HG02884 (cell line): Measurements from ENCODE around the gene ACTG1.

Experiments
- ATAC-seq: cut with Tn5 transposase; IDR thresholded peaks from one replicate; pipeline ENCODE4 v1.9.1; 2021; ENCODE audit warnings: mild to moderate bottlenecking, moderate library complexity; ENCODE audit not compliant: unreplicated experiment

Gene ACTG1

DNA sequence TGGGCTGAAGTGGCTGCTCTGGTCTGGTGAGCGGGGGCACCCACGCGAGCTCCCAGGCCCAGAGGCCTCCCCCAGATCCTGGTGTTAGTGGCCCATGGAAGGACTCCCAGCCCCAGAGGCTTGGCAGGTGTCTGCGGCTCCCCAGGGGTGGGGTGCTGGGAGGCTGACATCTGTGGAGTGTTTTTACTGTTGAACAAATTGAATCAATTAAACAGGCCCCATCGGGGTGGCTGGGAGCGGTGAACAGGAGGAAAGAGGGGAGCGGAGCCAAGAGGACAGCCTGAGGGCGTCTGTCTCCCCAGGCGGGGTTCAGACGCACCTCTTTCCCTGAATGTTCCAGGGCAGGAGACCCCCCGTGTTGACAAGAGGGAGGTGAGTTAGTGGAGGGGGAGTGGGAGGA is 29.9 kb downstream of the ACTG1 start:
- no peak for ATAC-seq

DNA sequence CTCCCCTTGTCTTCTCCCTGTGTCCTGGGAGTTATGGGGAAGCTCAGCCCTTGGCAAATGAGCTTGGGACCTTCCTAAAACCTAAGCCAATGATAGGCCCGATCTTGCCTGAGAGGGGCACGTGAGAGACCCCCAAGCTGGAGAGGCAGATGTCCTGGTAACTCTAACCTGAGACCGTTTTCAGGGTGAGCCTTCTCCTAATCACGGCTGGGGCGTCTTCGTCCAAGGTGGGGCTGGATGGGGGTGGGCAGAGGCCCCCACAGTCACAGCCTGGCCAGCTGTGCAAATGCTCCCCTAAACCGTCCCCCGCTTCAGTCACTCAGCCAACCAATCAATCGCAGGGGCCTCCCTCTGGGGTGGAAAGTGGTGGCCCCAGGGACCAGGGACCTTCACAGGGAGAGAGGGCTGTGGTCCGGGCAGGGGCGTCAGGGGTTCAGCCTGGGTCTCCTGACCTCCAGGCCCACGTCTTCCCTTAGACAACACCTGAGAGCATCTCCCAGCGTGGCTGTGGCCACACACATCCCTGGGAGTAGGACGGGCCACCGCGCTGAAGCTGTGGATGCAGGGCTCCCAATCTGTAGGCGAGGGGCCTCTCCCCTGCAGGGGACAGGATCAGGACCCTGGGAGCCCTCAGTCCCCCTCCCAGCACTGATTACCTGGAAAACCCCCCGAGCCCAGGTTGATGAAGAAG is 30.6 kb downstream of the ACTG1 start:
- ATAC-seq: no peak

DNA sequence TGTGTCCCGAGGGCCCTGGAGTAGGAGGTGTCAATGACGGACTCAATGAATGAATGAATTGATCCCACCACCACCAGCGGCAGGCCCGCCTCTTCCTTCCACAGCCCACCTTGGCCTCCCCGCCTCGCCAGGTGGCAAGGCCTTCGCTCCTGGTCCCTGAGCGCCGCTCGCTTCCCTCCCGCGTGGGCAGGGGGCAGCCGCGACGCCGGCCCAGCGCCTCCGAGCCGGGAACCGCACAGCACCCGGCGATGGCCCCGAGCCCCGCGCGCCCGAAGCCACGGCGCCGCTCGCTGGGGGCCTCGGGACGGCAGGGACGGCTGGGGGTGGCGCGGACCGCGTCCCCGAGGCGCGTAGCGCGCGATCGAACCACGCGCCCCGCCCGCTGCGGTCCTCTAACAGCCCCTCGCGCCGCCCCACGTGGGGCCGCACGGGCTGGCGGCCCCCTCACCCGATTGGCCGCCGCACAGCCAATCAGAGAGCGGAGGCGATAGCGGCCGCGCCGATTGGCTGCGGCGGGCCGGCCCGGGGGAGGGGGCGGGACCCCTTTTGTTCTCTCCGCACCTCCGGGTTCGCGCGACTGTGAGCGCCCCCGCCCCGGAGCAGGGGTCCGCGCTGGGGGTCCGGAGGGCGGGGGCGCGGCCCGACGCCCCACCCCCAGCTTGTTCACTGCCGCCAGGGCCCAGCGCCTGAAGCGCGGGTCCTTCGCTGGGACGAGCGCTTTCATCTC is 31.4 kb downstream of the ACTG1 start:
- ATAC-seq: no peak

DNA sequence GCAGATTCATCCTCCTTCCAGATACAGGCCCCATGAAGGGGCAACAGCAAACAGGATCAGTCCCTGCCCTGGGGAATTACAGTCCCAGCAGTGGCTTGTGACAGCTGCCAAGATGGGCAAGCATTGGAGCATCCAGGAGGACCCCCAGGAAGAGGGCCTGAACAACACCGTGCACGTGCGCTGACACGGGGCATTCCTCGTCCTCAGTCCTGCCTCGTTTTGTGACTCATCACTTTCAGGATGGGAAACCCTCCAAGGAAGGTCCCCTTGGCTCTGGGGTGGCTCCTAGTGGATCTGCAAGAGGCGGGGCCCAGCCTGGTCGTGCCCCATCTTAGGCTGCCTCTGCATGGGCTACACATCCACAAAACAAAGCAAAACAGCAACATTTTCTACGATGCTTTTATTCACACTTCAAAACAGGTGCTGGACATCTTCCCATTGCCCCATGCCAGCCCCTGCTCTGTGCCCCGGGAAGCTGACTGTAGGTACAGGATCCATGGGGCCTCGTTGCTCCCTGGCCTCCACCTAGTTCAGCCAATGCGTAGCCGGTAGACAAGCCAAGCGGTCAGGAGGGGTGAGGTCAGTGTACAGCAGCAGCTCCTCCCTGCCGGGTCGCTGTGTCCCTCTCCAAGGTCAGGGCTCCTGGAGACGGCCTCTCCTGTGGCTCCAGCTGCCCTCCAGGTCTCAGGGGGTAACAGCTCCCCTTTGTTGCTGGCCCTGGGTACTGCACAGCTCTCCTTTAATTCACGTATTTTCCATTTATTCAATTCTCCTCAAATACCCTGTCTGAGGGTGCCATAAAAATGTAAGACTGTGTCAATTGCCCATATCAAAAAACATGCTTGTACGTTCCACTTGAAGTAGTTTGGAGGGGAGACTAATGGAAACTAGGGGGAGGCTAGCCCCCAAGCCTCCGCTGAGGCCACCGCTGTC is 32.2 kb downstream of the ACTG1 start:
- no peak for ATAC-seq

DNA sequence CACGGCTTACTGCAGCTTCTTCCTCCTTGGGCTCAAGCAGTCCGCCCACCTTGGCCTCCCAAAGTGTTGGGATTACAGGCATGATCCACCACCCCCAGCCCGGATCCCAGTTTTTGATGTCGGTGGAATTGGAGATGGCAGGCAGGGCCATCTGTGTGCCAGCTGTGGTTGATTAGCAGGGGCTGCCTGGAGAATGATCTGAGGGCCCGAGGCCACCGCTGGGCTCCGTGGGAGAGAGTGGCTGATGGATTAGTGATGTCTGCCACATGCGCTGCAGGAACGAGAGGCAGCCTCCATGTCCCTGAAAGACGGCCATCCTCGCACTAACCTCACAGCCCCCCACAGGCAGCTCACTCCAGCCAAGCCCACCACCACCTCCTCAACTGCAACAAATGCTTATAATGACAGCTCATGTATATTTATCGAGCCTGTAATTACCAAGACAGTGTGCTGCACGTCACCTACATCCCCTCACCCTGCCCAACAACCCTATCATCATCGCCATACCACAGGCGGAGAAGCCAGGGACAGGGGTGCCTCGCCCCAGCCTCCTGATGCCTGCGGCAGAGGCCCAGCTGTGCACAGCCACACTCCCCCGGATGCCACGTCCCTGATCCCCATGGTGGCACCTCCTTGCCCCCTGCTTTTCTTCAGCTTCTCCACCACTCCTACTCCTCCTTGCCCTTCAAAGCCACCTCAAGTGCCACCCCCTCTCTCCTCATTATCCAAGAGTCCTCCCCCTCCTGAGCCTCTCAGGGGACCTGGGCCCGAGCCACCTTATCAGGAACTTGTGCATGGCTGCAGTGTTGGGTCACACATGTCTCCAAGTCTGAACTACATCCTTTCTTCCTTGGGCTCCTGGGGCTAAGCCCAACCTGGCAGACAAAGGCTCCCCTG is 33.2 kb downstream of the ACTG1 start:
- ATAC-seq: no peak

DNA sequence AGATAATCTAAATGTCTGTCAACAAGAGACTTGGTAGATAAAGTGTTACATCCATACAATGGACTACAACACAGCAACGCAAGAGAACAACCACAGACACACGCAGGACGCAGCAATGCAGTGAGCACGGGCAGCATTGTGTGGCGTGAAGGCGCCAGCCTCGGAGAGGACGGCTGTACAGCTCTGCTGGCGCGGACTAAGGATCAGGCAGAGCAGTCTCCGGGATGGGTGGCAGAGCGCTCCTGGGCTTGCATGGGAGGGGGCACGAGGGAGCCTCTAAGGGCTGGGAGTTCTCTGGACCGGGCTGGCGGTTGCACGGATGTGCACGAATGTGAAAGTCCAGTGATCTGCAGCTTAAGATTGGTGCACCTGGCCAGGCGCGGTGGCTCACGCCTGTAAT is 34.5 kb downstream of the ACTG1 start:
- no peak for ATAC-seq

DNA sequence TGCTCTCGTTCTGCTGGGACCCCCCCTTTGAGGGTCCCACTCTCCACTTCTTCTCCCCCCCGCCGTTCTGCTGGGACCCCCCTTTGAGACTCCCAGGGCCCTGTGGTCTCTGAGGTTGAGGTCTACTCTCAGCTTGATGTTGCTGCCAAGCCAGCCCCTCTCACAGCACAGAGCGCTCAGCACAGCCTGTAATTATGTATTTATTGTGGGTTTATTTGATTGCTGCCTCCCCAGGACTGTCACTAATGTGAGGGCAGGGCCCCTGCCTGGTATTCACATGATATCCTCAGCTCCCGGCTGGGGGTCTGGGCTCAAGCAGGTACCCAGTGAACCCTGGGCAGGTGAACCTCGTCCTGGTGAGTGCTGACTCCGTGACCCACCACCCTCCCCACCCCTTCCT is 35.4 kb downstream of the ACTG1 start:
- ATAC-seq: no peak

DNA sequence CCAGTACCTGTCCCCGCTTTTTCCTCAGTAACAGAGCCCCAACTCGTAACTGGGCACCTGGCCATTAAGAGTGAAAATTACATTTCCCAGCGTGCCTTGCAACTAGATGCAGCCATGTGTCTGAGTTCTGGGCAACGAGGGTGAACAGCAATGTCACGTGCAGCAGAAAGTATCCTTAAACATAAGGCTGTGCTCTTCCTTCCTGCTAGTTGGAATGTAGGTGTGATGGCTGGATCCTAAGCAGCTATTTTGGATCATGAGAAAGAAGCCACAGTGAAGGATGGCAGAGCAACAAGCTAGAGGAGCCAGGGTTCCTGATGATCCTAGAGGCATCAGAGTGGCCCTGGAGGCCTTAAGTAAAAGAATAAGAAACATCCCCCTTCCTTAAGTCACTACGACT is 36.0 kb downstream of the ACTG1 start:
- no peak for ATAC-seq

DNA sequence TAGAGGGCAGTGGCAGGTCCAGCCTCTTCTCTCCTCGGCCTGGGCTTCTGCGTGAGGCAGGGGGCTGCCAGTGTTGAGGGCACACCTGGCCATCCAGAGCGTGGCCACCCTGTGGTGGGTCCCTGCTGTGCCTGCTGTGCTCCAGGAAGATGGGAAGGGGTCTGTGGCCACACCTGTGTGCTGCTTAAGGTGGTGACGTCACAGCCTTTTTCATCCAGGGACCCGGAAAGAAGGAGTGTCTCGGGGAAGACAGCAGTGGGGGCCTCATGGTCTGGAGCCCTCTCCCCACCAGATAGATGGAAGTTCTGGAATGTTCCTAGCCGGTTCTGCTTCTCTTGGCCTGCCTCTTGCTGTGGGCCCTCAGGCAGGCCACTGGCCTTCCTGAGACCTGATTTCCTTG is 36.5 kb downstream of the ACTG1 start:
- no peak for ATAC-seq

DNA sequence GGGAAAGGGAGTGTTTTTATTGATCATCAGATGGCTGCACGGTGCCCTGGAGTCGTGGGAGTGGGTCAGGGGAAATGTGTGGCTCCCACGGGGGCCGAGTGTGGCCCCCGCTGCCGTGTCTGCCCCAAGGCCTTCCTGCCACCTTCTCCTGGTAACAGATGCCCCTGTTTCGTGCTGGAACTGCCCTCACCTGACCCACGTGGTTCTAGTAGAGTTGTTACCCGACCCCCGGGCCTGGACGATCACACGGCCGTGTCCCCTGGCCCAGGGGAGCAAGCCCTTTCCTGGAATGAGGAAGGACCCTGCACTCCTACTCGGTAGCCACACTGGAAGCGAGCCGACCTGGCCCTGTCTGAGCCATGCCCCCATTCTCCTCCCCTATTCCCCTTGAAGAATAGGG is 37.6 kb downstream of the ACTG1 start:
- no peak for ATAC-seq

DNA sequence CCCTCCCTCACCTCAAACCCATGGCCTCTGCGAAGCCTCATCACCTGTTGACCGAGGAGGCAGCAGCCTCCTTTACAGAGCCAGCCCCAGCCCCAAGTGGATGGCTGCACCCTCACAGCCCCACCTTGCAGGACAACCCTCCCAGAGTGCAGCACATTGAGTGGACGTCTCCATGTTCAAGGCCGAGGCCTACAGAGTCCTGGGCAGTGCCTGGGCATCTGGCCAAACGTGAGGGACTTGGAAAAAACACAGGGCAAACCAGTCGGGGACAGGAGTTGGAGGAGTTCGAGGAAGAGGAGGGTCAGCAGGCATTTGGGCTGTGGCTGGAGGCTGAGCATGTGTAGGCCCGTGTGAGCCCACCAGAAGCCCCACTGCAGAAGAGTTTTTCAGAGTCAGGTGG is 39.6 kb downstream of the ACTG1 start:
- no peak for ATAC-seq

DNA sequence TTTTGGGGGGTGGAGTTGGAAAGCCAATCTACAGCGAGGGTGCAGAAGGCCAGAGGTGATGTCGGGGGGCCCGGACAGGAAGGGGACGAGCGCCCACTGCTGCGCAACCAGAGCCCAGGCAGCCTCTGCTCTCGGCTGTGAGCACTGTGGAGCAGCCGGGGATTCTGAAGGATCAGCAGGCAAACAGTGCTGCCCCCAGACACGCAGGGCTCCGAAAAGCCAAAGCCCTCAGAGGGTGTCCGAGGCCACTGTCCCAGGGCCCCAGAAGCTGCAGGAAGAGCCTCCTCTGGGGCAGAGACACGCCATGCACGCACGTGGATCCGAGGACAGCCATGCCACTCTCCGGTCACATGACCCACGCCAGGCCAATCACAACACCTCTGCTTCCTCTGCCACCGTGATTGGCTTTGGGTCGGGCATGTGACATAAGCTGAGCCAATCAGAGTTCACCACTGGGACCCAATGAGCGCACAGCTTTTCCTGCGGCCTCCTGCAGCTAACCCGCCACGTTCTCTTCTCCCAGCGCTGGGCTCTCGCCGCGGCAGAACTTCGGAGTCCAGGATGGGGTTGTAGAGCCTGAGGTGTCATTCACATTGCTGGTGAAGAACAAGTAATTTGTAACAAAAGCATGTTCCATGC is 40.7 kb downstream of the ACTG1 start:
- ATAC-seq: no peak

DNA sequence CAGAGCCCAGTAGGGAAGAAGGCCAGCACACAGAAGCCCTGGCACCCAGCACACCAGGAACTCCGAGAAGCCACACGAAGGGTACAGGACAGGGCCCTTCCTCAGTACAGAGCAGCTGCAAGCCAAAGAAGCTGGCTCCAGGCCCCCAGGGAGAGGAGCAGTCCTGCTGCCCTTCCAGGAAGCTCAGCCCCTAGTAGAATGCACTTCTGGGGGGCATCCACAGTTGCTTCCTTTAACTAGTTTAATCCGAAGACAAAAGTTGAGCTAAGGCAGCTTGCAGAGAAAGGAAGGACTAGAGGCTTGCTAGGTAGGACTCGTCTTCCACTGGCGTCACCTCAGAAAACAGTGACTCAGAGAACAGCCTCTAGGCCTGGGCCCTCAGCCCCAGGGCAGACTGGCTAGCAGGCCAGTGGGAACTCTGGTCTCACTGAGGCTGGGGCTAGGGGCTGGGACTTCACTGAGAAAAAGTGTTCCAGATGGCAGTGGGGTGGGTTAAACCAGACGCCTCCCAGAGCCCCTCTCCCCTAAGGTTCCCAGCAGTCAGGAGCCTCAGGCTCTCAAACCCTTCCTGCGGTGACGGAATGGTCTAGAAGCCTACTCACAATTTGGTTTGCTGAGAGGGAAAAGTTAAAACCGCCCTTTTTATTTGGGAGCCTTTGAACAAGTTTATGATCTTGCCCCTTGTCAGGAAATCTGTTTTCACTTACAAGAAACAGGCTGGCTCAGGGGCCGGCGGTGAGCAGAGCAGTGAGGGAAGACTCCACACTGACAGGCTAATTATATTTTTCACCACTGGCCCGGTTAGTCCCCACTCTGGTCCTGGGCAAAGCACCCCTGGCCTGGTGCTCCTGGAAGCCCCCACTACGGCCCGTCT is 41.4 kb downstream of the ACTG1 start:
- ATAC-seq: no peak

DNA sequence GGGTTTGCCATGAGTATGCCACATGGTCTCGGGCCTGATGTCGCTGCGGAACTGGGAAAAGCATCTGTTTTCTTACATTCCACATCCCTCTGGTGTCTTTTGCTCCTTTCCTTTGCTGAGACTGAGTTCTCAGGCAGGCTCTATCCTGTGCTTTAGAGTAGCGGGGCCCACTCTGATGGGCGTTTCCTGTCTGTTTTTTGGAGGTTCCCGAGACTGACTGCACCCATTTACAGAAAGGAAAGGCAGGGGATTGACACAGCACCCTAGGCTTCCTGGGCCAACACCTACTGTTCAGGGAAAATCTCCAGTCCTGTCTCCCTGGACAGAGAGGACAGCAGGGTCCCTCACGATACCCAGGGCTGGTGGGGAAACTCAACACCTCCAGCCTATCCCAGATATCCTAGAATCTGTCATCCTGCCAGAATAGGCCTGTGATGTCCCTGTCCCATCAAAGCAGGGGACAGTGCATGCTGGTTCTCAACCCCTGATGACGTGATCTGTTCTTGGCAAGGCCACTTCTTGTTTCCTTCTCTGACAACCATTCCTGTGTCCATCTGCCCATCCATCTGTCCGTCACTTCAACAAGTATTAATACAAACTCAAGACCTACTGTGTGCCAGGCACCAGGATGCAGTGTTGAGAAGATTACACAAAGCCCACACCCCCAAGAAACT is 42.2 kb downstream of the ACTG1 start:
- ATAC-seq: no peak

DNA sequence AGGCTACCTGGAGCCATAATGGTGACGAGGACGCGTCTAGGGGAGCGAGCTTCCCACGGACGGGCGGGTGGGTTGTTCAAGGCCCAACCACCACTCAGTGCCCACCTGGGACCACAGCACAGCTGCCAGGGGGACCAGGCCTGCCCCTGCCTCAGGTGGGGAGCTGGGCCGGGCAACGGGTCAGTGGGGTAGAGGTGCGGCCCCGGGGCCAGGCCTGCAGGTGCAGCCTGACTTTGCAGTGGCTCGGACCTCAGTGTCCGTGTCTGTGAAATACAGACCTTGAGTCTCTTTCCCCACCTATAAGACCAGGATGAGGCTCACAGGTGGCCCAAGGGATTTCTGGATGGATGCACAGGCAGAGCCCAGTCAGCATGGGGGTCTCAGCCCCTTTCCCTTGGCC is 43.3 kb downstream of the ACTG1 start:
- ATAC-seq: no peak

DNA sequence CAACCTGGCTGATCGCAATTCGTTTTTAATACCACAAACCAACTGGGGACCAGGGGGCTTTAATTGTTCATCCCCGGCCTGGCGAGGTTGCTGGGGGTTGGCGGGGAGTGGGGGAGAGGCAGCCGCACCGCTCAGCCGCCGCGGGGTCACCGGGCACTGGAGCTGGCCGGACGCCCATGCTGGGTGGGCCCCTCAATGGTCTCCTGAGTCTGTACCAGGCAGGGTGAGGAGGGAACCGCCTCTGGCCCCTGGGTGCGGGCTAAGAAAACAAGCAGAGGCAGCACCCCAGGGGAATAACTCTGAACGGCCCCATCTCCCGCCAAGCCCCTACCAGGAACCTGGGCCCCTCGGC is 43.9 kb downstream of the ACTG1 start:
- ATAC-seq: no peak

DNA sequence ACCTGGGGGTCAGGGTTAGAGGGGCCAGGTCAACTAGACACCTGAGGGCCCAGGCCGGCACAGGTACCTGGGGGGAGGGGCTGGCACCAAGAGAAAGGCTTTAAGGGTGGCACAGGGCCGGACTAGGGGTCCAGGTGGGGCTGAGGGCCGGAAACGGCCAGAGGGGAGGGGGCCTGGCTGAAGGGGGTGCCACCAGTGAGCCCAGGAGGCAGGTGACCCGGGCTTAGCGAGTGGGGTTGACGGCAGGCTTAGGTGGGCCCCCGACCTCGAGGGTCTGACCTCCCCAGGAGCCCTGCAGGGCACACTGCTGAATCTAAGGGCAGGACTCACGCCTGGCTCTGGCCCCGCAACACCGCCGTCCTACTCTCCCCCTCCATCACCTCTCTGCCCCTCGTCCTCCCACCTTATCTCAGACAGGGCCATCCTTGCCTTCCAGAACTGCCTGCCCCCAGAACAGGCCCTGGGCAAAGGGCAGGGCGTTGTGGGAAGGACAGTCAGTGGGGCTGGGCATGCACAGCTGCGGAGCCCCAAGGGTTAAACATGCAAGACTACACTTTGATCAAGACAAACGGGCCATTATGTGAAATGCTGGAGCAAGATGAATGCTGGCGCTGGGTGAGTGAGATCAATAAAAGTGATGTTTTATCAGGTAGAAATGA is 44.4 kb downstream of the ACTG1 start:
- ATAC-seq: no peak
